NCI-H446 treated with DMSO at 0.1 percent for 48 hours (cell line): ENCODE measurements around the gene SNAPC2.
"Not testable (repeated sequence)": the region's sequence is repeated elsewhere in the genome, so short reads cannot be mapped to it uniquely, and the experiment has no call there.

ENCODE experiments used
- DNase-seq: peaks from one replicate; lab custom pipeline; 2025; lab: John Stamatoyannopoulos, UW

SNAPC2 gene

DNA sequence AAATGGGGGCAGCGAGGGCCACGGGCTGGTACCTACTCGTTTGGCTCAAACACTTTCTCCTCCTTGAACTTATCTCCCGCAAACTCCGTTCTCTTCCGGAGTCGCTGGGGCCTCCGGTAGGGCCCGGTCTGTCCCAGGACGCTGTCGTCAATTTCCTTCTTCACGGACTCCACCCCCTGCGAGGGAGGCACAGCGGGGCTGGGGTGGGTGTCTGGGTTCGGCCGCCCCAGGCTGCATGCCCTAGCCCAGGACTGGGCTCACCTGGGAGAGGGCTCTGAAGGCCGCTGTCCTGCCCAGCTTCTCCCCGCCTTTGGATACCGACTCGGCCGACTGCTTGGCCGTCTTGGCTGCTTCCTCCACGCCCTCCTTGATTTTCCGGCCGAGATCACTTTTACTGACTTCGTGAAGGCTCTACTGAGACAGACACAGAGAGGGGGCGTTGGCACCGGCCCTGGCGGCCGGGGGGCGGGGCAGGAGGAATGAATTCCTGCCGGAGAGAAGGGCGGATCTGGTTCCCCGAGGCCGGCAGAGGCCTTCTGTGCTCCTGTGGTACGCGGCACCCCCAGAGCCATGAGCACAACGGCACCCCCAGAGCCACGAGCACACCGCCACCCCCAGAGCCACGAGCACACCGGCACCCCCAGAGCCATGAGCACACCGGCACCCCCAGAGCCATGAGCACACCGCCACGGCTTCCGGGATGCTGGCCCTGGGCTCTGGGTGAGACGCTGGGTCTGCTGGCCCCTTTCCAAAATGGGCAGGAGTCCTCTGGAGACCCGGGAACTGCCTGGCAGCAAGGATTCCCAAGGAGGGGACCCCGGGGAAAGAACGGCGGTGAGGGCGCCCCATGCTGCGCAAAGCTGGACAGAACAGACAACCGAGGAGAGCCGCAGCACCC, 13.9 kb downstream of the SNAPC2 start:
- no peak for DNase-seq

DNA sequence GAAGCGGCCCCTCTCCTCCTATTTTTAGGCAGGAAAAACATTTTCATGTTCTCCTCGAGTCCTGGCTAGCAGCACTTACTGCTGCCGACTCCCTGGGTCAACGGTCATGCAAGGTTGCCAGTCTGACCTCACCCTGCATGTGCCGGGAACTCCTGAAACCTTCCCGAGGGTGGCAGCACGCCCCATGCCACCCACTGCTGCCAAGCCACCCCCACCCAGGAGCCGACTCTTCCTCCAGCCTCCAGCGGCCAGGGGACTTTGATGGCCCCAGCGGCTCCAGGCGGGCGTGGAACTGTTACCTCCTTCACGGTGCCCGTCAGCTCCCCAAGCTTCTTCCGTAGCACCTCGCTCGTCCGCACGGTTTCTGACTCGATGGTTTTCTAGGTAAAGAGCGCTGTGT, 14.6 kb downstream of the SNAPC2 start:
- DNase-seq, result no peak

DNA sequence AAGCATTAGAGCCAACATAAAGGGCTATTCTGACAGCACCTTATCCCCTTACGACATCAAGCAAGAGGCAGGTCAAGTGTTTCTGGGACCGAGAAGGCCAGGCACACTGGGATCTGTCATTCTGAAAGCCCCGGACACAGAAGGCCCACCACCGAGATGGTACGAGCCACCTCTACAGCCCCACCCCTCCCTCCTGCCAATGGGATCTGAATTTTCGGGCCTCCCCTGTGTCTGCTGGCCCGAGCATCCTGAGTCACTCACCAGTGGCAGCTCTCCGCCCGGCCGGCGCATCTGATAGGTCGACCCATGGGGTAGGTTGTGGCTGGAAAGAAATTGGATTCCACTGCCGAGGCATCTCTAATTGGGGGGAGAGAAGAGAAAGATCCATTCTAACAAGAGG, 20.7 kb downstream of the SNAPC2 start:
- DNase-seq, result no peak

DNA sequence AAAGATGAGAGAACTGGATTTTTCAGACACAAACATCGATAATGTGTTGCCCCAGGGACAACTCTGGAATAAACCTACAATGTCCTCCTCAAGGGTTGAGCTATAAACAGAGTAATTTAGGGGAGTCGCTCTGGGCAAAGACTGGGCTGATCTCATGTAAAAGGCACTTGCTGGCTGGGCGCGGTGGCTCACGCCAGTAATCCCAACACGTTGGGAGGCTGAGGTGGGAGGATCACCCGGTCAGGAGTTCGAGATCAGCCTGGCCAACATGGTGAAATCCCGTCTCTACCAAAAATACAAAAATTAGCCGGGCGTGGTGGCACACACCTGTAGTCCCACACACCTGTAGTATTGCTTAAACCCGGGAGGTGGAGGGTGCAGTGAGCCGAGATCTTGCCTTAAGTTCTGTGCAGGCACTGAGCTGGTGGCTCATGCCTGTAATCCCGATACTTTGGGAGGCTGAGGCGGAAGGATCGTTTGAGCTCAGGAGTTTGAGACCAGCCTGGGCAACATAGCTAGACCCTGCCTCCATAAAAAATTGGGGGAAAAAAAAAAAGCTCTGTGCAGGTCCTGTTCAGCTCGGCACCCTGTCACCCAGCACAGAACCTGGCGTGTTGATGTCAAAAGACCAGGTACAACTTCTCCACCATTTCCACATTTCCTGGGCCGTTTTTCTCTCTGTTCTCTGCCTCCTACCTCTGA, 21.9 kb downstream of the SNAPC2 start:
- no peak for DNase-seq

DNA sequence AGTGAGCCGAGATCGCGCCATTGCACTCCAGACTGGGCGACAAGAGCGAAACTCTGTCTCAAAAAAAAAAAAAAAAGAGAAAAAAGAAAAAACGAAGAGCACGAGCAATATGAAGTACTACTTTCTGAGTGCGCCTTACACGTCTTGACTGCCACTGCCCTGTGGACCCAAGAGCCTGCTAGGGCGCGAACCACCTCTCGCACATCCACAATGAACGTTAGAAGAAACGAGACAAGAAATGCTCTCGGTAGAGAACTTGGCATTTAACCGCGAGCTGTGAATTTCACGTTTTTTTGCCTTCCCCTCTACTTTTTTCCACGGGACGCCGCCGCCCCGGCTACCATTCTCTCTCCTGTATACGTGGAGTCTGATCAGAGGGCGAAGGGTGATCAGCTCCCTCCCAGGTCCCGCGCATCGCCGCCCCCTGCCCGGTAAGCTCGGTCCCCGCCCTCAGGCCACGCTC, 22.9 kb downstream of the SNAPC2 start:
- no peak for DNase-seq

DNA sequence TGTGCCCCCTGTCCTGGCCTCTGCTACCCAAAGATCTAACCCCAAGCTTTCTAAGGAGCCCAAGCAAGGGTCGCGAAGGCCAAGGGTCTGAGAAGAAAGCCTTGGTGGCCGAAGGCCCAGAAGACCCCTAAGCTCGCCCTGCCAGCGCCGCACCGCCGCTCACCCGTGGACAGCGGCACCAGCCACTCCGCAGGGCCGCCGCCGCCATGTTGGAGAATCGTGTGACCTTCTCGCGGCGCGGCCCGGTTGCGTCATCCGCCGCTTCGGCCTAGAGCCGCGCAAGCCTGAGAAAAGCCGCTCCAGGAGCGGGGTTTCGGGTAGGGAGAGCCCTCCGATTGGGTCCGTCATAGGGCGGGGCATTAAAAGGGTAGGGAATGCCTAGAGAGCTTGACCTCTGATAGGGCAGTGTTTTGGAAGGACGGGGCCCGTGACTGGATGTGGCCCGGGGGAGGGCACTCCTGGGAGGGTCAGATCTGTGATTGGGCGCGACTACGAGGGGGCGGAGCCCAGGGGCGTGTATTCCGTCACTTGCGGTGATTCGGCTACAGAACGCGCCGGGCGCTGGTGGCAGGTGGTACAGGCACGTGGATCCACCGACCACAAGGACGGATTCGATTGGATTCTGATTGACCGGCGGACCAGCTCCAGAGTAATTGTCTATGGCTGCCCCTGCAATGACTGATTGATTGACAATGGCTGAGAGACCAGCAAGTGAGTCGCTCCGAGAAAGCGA, 23.5 kb downstream of the SNAPC2 start, which contains the start of gene TIMM44:
Gene TIMM44, minus strand, starts transcription at position 223 of the 733 bp plus-strand sequence. Its CDS starts 15 bp downstream, at position 208.
- DNase-seq, result peak; percentile 99

DNA sequence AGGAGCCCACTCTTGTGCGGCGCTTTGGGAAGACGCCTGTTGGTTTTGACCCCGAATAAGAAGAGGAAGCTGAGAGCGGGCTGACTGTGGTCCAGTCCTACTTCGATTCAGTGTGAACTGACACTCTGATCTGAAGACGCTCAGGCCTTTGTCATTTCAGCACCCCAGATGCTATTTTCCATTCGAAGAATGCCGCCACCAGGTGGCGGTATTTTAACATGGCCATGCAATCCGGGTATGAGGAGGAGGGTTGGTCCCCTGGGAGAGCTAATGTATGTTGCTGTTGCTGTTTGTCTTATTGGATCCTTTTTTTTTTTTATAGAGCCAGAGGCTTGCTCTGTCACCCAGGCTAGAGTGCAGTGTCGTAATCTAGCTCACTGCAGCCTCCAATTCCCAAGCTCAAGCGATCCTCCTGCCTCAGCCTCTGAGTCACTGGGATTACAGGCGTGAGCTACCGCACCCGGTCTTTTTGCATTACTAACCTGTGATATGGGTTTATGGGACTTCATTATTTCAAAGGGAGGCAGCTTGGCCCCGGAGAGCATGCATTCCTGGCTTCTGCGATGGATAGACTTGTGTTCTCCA, 24.1 kb downstream of the SNAPC2 start:
- peak; percentile 83 for DNase-seq

DNA sequence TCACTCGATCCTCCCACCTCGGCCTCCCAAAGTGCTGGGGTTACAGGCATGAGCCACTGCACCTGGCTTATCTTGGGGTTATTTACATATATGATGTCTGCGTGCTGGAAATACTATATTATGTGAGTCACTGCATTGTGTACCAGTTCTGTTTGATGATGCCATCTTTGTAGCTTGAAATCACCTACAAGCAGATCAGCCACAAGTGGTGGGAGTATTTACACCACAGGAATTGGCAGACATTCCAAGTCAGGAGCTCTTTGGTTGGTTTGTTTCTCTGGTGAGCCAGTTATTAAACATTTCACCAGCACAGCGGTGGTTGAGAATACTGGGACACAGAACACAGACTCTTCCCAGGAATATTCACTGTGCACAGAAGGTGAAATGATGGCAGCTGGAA, 27.8 kb downstream of the SNAPC2 start:
- no peak for DNase-seq

DNA sequence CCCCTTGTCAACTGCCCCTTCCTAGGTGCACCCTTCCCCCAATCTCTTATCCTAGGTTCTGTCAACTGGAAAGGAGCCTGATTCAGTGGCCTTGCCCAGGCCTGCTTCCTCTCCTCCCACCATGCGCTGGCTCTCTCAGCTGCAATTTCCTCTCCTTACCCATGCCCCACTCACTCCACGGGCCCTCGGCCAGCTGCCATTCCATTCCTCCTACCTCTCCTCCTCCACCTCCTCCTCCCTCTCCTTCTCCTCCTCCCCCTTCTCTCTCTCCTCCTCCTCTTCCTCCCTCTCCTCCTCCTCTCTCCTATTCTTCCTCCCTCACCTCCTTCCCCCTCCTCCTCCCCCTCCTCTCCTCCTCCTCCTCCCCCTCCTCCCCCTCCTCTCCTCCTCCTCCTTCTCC, 32.9 kb downstream of the SNAPC2 start:
- DNase-seq, result no peak

DNA sequence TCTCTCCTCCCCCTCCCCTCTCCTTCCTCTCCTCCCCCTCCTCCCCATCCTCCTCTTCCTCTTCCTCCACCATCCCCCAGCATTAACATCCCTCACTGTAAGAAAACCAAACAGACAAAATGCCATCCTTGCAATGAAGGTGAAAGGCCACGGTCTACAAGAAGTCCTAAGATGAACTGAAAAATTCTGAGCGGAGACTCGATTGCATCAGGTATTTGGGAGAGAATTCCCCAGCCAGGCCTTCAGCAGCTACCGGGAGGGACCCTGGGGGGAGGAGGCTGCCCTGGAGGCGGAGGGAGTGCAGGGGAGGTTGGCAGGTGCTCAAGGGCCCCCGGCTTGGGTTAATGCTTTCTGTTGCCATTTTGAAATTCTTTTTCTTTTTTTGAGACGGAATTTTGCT, 33.4 kb downstream of the SNAPC2 start:
- no peak for DNase-seq

DNA sequence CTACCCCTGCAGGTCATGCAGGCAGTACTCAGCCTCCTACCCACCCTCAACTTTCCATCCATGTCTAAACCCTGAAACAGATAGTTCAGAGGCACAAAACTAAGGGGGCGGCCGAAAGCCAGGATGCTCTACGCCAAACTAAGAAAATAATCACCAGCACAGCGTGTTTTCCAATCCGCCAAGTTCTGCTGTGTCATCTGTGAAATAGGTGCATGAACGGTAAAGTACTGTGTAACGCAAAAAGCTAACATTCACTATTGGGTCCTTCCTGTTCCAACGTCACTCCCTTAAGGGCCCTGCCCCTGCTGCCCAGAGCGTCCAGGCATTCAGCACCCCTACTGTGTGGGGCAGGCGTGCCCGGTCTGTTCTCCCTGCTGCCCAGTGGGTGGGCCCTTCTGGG, 35.6 kb downstream of the SNAPC2 start:
- DNase-seq, result no peak

DNA sequence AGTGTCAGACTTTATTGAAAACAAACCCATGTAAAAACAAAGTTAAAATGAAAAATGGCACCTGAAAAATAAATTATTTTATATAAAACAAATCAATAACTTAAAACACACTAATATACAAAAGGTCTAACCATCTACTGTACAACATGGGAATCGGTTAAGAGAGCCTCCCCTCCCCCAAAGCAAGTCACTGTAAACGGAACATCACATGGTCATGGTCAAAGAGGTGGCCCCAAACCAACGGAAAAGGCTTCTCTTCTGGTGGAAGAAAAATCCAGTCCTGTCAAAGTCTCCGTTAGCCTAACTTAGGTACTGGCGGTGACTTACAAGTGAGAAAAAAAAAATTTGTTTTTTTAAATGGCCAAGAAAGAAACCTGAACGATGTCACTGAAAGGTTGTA, 39.1 kb downstream of the SNAPC2 start:
- no peak for DNase-seq

DNA sequence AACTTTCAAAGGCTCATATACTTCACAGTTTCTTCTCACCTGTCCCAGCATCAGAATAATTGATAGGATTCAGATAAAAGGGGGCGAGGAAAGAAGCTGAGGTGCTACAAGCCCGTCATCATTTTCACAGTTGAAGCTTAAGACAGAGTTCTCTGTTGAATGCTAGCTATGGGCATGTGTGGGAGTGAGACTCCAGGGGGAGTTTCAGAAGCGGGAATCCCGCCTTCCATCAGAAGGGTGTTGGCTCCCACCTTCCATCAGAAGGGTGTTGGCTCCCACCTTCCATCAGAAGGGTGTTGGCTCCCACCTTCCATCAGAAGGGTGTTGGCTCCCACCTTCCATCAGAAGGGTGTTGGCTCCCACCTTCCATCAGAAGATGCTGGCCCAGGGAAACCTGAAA, 40.9 kb downstream of the SNAPC2 start:
- DNase-seq, result not testable (repeated sequence)

DNA sequence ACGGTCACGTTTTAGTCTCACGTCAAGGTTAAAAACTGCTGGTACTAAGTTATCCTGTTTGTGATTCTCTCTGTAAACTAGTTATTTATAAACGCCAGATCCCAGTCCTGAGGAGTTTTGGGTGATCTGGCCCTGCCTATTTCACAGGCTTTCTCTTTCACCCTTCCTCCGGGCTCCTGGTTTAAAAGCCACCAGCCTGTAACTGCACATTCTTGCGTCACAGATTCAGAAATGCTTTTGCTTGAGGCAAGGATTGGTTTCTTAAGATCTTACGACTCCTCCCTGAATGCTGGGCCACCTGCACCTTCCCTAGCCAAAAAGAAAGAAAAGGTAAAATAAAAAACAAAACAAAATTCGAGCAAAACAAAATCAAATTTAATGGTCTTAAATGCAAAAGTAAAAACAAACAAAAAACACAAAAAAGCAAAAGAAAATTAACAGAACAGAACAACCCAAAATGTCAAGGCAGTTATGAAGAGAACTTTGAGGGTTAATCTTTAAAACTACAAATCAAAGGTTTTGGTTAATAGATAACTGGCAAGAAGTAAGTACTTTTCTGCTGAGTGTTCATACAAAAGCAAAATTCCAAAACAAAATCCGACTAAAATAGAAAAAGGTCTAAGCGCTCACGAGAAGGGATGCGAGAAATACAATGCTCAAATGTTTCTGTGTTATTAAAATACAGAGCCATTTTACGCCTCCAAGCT, 41.9 kb downstream of the SNAPC2 start:
- DNase-seq, result no peak

DNA sequence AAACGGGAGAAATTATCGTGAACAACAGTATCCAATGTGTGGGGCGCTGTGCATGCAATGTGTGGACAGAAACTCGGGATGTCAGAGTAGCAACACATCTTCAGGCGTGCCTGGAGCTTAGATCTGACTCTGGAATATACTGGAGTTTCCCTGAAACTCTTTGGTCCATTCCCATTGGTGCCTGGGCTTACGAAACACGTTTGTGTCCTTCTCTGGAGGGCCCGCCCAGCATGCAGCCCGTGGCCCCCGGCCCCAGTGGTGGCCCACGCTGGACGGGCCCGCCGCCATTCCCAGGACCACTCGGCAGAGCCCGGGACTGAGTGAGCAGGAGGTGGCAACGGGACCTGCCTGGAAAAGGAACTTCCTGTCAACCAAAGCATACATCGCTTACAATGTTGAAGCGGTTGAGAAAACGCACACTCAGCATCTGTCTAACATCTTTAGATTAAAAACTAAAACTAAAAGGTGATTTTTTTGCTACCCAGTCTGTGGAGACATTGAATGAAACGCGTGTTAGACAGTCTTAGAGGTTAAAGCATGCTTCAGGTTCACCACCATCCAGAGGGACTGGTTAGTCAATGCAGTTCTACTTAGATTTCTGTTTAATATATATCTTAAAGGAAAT, 42.6 kb downstream of the SNAPC2 start:
- DNase-seq, result no peak

DNA sequence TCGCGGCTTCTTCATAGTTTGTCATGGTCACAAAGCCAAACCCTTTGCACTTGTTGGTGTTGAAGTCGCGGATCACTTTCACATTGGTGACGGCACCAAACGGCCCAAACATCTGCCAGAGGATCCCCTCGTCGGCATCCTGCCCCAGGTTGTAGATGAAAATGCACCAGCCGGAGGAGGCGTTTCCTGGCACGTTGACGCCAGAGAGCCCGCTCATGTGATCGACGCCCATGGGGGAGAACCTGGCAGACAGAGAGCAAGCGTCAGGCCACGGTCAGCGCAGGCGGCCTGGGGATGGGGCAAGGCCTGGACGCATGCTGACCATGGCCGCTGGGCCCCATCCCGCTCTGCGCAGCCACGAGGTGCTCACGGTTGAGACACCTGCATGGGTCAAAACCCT, 43.4 kb downstream of the SNAPC2 start:
- DNase-seq, result no peak

DNA sequence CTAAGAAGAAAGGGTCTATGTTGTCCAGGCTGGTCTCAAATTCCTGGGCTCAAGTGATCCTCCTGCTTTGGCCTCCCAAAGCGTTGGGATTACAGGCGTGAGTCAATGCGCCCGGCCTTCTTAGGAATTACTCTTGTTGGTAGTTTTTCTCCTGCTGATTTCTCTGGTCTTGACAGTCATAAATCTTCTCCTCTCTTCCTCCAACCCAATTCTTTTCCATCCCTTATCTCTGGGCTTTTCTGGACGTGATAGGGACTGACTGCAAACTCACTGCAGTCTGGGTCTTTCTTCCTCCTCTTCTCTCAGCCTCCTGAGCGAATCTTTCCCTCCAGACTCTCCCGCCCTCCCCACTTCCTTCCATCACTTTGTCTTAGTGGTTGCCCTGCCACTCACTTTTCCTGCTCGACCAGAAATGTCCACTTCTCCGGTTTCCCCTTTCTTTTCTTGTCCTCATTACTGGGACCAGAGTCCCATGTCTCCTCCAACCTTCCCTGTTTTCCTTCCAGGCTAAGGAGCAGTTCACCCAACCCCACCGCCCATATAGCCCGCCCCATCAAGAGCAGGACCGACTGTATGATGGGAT, 45.2 kb downstream of the SNAPC2 start:
- DNase-seq, result no peak

DNA sequence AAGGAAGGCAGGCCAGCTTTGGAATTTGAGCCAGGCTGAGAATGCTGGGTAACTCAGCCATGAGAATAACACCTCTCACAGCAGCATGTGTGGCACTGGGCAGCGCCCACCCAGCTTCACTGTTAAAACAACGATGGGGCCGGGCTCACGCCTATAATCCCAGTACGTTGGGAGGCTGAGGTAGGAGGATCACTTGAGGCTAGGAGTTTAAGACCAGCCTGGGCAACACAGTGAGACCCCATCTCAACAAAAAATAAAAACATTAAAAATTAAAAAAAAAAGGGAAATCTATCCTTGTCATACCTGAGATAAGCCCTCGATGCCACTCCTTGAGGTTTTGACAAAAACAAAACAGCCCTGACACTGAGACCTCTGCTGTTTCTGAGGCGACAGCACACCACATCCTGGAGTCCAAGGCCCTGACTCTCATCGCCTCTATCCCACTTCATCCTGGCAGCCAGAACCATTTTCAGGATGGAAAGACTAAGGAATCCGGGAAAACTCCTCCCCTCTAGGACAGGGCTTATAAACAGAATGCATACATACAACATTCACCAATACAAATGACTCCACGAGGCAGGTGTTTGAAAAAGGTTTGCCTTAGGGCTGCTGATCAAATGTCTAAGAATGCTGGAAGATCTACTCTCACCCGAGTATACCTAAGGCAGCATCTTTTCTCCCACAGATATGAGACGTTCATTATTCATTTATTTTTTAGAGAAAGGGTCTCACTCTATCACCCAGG, 46.0 kb downstream of the SNAPC2 start:
- no peak for DNase-seq

DNA sequence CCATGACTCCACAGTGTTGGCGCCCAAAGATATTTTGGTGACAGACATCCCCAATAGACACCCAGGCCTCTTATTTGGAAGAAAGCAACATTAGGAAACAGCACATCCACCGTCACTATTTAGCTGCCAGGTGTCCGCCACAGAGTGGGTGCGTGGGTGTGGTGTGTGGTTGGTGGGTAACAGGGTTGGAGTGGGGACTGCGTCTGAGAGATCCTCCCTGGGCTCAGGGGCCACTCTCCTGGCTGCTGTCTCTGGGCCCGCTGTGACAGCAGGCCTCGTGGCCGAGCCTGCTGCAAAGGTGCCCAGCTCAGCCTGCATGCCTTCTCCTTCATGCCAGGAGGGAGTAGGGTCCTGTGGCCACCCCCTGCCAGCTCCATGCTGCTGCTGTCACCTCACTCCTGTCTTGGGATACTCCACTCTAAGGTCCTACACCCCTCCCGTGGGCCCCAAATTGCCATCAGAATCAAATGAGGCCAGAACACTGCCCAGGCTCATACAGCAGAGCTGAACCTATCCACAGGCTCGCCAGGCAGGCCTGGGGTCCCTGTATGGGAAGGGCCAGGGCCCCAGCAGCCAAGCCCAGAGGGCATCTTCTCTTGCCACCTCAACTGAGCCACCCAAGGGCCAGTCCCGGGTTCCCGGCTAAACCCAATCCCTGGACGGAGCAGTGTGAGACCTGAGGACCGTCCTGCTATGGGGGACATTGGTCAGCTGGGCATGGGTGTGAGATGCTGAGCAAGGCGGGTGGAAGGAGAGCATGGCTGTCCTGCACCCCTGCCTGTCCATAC, 48.1 kb downstream of the SNAPC2 start:
- DNase-seq, result no peak
